ENCODE results near the gene TRIP10. TPM values are rescaled to one million over a fixed set of nuclear protein-coding genes. Genes with fewer than 3 reads are reported as not detected.

Gene TRIP10
- total RNA-seq, 1 donor from 2014 or later, result 53.0 TPM

GRCh38 chr19:6694147-6694815 is 45.2 kb upstream of the TRIP10 start:
- TF ChIP-seq EZH2 (IDR thresholded peaks at IDR 0.05) (no peak), EZH2phosphoT487 (IDR thresholded peaks at IDR 0.05) (no peak), CTCF (IDR thresholded peaks at IDR 0.05) (no peak)
- no peak overlapping the region for H3K27ac Mint-ChIP-seq

GRCh38 chr19:6696239-6696820 is 43.1 kb upstream of the TRIP10 start:
- Histone ChIP-seq H3K4me2 (no peak overlapping the region), H4K20me1 (ENCODE audit: low read depth) (no peaks in the 10 kb centered on the region), H3K27ac (no peak overlapping the region), H3K36me3 (no peaks in the 10 kb centered on the region), H3K27me3 (no peaks in the 10 kb centered on the region), H3K9ac (no peak overlapping the region), H3K4me1 (no peaks in the 10 kb centered on the region), H2AFZ (replicated peaks) (no peak overlapping the region), H3F3A (ENCODE audit: low read depth) (no peaks in the 10 kb centered on the region), H3K9me3 (ENCODE audit: low read depth) (no peaks in the 10 kb centered on the region), H3K4me3 (no peak overlapping the region), H3K79me2 (ENCODE audit: low read depth) (no peaks in the 10 kb centered on the region)
- DNase-seq (ENCODE audit: low spot score), result no peak
- Mint-ChIP-seq H3K27me3 (ENCODE audit: insufficient read depth, low read depth) (peaks cover 2% of the 10 kb centered on the region), H3K9me3 (peaks cover 5% of the 10 kb centered on the region), H3K27ac (no peak overlapping the region), H3K4me3 (no peak overlapping the region), H3K4me1 (no peaks in the 10 kb centered on the region), H3K36me3 (no peaks in the 10 kb centered on the region)
- no peak for TF ChIP-seq EZH2phosphoT487 (IDR thresholded peaks at IDR 0.05)
- no peak for TF ChIP-seq CTCF (IDR thresholded peaks at IDR 0.05)

More at GRCh38 chr19:6694147-6694815, 45.2 kb upstream of the TRIP10 start:
- H3K27ac ChIP-seq, result no peak overlapping the region
- Mint-ChIP-seq H3K36me3 (no peaks in the 10 kb centered on the region), H3K9me3 (peaks cover 5% of the 10 kb centered on the region), H3K4me1 (no peaks in the 10 kb centered on the region), H3K27me3 (ENCODE audit: insufficient read depth, low read depth) (peaks cover 2% of the 10 kb centered on the region), H3K4me3 (no peak overlapping the region)
- H3F3A ChIP-seq (ENCODE audit: low read depth), result no peaks in the 10 kb centered on the region
- DNase-seq (ENCODE audit: low spot score), result no peak
- H3K9ac ChIP-seq, result no peak overlapping the region
- no peaks in the 10 kb centered on the region for H3K79me2 ChIP-seq (ENCODE audit: low read depth)
- no peak overlapping the region for H2AFZ ChIP-seq (replicated peaks)
- no peaks in the 10 kb centered on the region for H3K36me3 ChIP-seq
- H3K4me2 ChIP-seq, result no peak overlapping the region
- H3K27me3 ChIP-seq, result no peaks in the 10 kb centered on the region
- no peaks in the 10 kb centered on the region for H4K20me1 ChIP-seq (ENCODE audit: low read depth)
- no peak overlapping the region for H3K4me3 ChIP-seq
- H3K9me3 ChIP-seq (ENCODE audit: low read depth), result no peaks in the 10 kb centered on the region
- H3K4me1 ChIP-seq, result no peaks in the 10 kb centered on the region

- Histone ChIP-seq H3K9ac (no peak overlapping the region), H3K79me2 (ENCODE audit: low read depth) (no peaks in the 10 kb centered on the region), H3K4me1 (no peaks in the 10 kb centered on the region), H3K4me2 (no peak overlapping the region), H3K27ac (no peak overlapping the region), H4K20me1 (ENCODE audit: low read depth) (no peaks in the 10 kb centered on the region), H3K27me3 (no peaks in the 10 kb centered on the region), H3K4me3 (no peak overlapping the region), H2AFZ (replicated peaks) (no peak overlapping the region), H3F3A (ENCODE audit: low read depth) (no peaks in the 10 kb centered on the region), H3K9me3 (ENCODE audit: low read depth) (no peaks in the 10 kb centered on the region), H3K36me3 (no peaks in the 10 kb centered on the region)
- no peak for TF ChIP-seq CTCF (IDR thresholded peaks at IDR 0.05)
- no peaks in the 10 kb centered on the region for H3K4me1 Mint-ChIP-seq
- no peak for DNase-seq (ENCODE audit: low spot score)
- H3K36me3 Mint-ChIP-seq, result no peaks in the 10 kb centered on the region
- no peak overlapping the region for H3K4me3 Mint-ChIP-seq
- no peak overlapping the region for H3K27ac Mint-ChIP-seq
- H3K27me3 Mint-ChIP-seq (ENCODE audit: insufficient read depth, low read depth), result peaks cover 2% of the 10 kb centered on the region
- peaks cover 5% of the 10 kb centered on the region for H3K9me3 Mint-ChIP-seq
Measured at GRCh38 chr19:6697291-6697690, 42.2 kb upstream of the TRIP10 start.
